ENCODE results near the gene TOE1. TPM values are rescaled to one million over a fixed set of nuclear protein-coding genes. Genes with fewer than 3 reads are reported as not detected.
"Not testable (repeated sequence)": the region's sequence is repeated elsewhere in the genome, so short reads cannot be mapped to it uniquely, and the experiment has no call there.

The TOE1 gene
- total RNA-seq, 1 donor from 2014 or later, result 6.3 TPM

DNA sequence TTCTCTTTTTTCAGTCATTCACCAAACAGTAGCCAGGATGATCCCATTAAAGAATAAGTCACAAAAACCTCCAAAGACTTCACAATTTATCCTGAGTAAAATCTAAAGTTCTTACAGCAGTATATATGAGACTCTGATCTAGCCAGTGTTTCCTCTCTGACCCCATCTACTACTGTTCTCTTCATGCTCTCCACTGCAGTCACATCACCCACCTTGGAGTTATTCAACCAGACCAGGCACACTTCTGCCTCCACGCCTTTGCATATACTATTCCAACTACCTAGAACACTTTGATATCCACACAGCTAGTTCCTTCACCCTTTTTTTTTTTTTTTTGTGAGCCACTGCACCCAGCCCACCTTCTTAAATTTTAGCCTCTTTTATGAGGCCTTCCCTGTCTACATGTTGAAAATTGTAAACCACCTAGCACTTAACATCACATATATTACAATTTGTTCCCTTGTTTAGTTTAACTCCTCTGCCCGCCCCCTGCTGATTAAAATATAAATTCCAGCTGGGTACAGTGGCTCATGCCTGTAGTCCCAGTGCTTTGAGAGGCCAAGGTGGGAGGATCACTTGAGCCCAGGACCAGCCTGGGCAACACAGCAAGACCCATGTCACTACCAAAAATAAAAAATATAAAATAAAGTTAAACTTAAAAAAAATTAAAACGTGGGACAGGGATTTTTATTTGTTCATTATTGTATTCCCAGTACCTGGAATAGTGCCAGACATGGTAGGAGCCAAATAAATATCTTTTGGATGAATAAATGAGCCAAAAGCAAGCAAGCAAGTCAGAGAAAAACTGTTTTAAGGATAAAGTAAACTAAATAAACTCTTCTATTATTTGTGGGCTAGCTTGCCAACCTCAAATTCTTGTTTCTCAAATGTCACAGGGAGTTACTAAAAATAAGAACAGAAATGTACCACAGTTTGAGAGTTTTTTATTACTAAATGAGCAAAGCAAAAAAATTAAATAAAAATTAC, 35.4 kb downstream of the TOE1 start:
- H3K36me3 ChIP-seq (ENCODE audit: control insufficient read depth in 3 of 3, insufficient read depth in 3 of 3, low read length in 3 of 3), result no peaks in the 10 kb centered on the region
- H3K9ac ChIP-seq (ENCODE audit: low read depth in 1 of 3, low read length in 3 of 3), result no peak overlapping the region
- H3K4me3 ChIP-seq (ENCODE audit: low read length in 3 of 3), result no peak overlapping the region
- no peaks in the 10 kb centered on the region for H3K9me3 ChIP-seq (ENCODE audit: control insufficient read depth in 3 of 3, low read length in 3 of 3)
- peaks cover 0 to 12% (median 4%) of the 10 kb centered on the region in 3 donors for H3K4me1 ChIP-seq (ENCODE audit: control insufficient read depth in 3 of 3, insufficient read depth in 3 of 3, low read length in 3 of 3)
- H3K27ac ChIP-seq (ENCODE audit: low read depth, low read length), result no peak overlapping the region
- H3K27me3 ChIP-seq (ENCODE audit: control insufficient read depth in 3 of 3, insufficient read depth in 3 of 3, low read length in 3 of 3), result no peaks in the 10 kb centered on the region

DNA sequence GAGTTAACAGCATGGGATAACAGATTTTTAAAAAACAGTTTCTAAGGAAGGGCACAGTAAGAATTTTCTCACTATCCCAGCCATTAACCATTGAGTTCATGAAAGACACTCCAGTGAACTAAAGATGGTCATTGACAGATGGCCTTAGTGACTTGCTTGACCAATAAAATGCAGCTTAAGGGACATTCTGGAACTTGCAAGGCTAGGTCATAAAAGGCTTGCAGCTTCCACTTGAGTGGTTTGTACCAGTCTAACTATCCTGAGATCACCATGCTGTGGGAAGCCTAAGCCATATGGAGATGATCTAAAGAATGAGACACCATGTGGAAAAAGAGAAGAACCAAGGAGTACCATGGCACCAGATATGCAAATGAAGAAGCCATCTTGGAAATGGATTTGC, 38.2 kb downstream of the TOE1 start:
- H3K9ac ChIP-seq (ENCODE audit: low read depth in 1 of 3, low read length in 3 of 3), result no peak overlapping the region
- H3K36me3 ChIP-seq (ENCODE audit: control insufficient read depth in 3 of 3, insufficient read depth in 3 of 3, low read length in 3 of 3), result no peaks in the 10 kb centered on the region
- H3K9me3 ChIP-seq (ENCODE audit: control insufficient read depth in 3 of 3, low read length in 3 of 3), result no peaks in the 10 kb centered on the region
- H3K27me3 ChIP-seq (ENCODE audit: control insufficient read depth in 3 of 3, insufficient read depth in 3 of 3, low read length in 3 of 3), result no peaks in the 10 kb centered on the region
- H3K4me1 ChIP-seq (ENCODE audit: control insufficient read depth in 3 of 3, insufficient read depth in 3 of 3, low read length in 3 of 3), result peaks cover 0 to 12% (median 4%) of the 10 kb centered on the region in 3 donors
- no peak overlapping the region for H3K4me3 ChIP-seq (ENCODE audit: low read length in 3 of 3)
- no peak overlapping the region for H3K27ac ChIP-seq (ENCODE audit: low read depth, low read length)

DNA sequence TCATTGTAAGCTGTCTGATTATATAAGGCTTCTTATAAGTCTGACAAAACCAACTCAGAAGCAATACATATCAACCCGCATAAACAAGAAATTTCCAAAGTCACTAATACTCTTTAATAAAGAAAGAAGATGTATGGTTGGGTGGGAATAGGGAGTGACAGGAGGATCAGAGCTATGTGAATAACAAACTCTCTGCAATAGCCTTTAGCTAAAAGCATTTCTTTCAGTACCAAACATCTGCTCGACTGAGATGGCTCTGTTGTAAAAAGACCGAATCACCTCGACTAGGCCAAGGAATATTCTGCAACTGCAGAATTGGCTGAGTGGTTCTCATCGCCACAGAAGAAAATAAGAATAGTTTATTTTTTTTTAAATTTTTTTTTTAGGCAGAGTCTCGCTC, 39.6 kb downstream of the TOE1 start:
- Histone ChIP-seq H3K9ac (ENCODE audit: low read depth in 1 of 3, low read length in 3 of 3) (no peak overlapping the region), H3K27ac (ENCODE audit: low read depth, low read length) (no peak overlapping the region), H3K4me1 (ENCODE audit: control insufficient read depth in 3 of 3, insufficient read depth in 3 of 3, low read length in 3 of 3) (peaks cover 0 to 9% (median 4%) of the 10 kb centered on the region in 3 donors), H3K27me3 (ENCODE audit: control insufficient read depth in 3 of 3, insufficient read depth in 3 of 3, low read length in 3 of 3) (no peaks in the 10 kb centered on the region), H3K36me3 (ENCODE audit: control insufficient read depth in 3 of 3, insufficient read depth in 3 of 3, low read length in 3 of 3) (no peaks in the 10 kb centered on the region), H3K4me3 (ENCODE audit: low read length in 3 of 3) (no peak overlapping the region), H3K9me3 (ENCODE audit: control insufficient read depth in 3 of 3, low read length in 3 of 3) (no peaks in the 10 kb centered on the region)

DNA sequence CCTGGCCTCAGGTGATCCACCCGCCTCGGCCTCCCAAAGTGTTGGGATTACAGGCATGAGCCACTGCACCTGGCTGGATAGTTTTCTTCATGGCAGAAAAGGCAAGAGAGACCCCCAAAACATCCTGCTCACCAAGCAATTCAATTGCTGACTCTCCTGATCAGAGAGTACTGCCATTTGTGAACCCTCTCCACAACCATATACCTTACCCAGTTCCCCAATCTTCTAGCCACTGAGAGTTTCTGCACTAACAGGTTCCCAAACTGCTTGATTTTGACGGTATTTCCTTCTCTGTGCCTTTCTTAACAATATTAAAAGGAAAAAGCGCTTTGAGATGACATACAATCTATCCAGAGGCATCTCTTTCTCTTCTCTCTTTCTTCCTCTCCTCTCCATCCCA, 40.2 kb downstream of the TOE1 start:
- H3K4me1 ChIP-seq (ENCODE audit: control insufficient read depth in 3 of 3, insufficient read depth in 3 of 3, low read length in 3 of 3), result peaks cover 0 to 9% (median 4%) of the 10 kb centered on the region in 3 donors
- H3K9ac ChIP-seq (ENCODE audit: low read depth in 1 of 3, low read length in 3 of 3), result no peak overlapping the region
- H3K4me3 ChIP-seq (ENCODE audit: low read length in 3 of 3), result no peak overlapping the region
- no peaks in the 10 kb centered on the region for H3K36me3 ChIP-seq (ENCODE audit: control insufficient read depth in 3 of 3, insufficient read depth in 3 of 3, low read length in 3 of 3)
- no peak overlapping the region for H3K27ac ChIP-seq (ENCODE audit: low read depth, low read length)
- no peaks in the 10 kb centered on the region for H3K27me3 ChIP-seq (ENCODE audit: control insufficient read depth in 3 of 3, insufficient read depth in 3 of 3, low read length in 3 of 3)
- H3K9me3 ChIP-seq (ENCODE audit: control insufficient read depth in 3 of 3, low read length in 3 of 3), result no peaks in the 10 kb centered on the region

DNA sequence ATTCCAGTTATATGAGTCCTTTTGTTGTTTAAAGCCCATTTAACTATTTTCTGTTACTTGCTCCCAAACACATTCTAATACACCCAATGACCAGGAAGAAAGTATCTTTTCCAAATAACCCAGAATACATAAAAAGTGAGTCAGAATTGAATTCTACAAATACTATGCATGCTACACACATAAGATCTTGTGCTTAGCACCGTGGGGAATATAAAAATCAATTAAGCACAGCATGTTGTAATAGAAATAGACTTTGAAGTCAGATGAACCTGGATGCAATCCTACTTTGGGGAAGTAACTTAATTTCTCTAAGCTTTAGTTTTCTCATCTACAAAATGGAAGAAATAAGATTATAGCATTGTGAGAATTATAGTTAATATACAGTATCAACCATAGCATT, 40.8 kb downstream of the TOE1 start:
- Histone ChIP-seq H3K27ac (ENCODE audit: low read depth, low read length) (no peak overlapping the region), H3K27me3 (ENCODE audit: control insufficient read depth in 3 of 3, insufficient read depth in 3 of 3, low read length in 3 of 3) (no peaks in the 10 kb centered on the region), H3K36me3 (ENCODE audit: control insufficient read depth in 3 of 3, insufficient read depth in 3 of 3, low read length in 3 of 3) (no peaks in the 10 kb centered on the region), H3K9ac (ENCODE audit: low read depth in 1 of 3, low read length in 3 of 3) (no peak overlapping the region), H3K4me3 (ENCODE audit: low read length in 3 of 3) (no peak overlapping the region), H3K9me3 (ENCODE audit: control insufficient read depth in 3 of 3, low read length in 3 of 3) (no peaks in the 10 kb centered on the region), H3K4me1 (ENCODE audit: control insufficient read depth in 3 of 3, insufficient read depth in 3 of 3, low read length in 3 of 3) (peaks cover 0 to 5% (median 4%) of the 10 kb centered on the region in 3 donors)

DNA sequence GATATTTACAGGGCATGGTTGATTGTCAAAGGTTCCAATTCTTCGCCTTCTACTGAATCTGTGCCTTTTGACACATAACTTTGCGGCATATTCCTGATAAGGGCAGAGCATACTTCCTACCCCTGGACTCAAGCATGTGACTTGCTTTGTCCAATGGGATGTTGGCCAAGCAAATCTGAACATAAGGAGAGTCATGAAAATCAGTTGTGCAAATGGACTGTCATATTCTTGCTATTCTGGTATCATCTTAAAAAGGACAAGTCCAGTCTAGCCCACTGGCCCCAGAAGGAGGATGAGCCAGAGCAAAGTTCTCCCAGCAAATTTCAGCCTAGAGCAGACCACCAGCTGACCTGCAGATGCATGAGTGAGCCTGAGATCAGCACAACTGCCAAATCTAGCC, 41.3 kb downstream of the TOE1 start:
- Histone ChIP-seq H3K36me3 (ENCODE audit: control insufficient read depth in 3 of 3, insufficient read depth in 3 of 3, low read length in 3 of 3) (no peaks in the 10 kb centered on the region), H3K4me3 (ENCODE audit: low read length in 3 of 3) (no peak overlapping the region), H3K27me3 (ENCODE audit: control insufficient read depth in 3 of 3, insufficient read depth in 3 of 3, low read length in 3 of 3) (no peaks in the 10 kb centered on the region), H3K9ac (ENCODE audit: low read depth in 1 of 3, low read length in 3 of 3) (no peak overlapping the region), H3K9me3 (ENCODE audit: control insufficient read depth in 3 of 3, low read length in 3 of 3) (no peaks in the 10 kb centered on the region), H3K27ac (ENCODE audit: low read depth, low read length) (no peak overlapping the region), H3K4me1 (ENCODE audit: control insufficient read depth in 3 of 3, insufficient read depth in 3 of 3, low read length in 3 of 3) (peaks cover 0 to 2% (median under 1%) of the 10 kb centered on the region in 3 donors)

DNA sequence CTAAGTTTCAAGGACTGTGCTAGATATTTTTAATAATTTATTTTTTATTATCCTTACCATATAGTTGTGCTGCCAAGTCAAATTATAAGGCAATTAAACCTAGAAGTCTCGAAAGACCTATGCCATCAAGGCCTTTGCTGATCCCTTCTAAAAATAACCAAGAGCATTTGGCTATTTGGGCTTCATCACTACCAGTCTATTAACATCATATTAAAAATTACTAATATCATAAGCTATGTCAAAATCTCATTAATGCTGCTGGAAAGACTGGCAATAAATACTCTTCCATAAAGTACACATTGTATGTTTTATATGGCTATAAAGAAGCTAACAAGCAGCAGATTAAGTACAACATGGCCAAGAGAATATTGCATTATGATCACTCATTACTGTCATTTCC, 43.2 kb downstream of the TOE1 start:
- Histone ChIP-seq H3K27me3 (ENCODE audit: control insufficient read depth in 3 of 3, insufficient read depth in 3 of 3, low read length in 3 of 3) (no peaks in the 10 kb centered on the region), H3K36me3 (ENCODE audit: control insufficient read depth in 3 of 3, insufficient read depth in 3 of 3, low read length in 3 of 3) (no peaks in the 10 kb centered on the region), H3K9ac (ENCODE audit: low read depth in 1 of 3, low read length in 3 of 3) (no peak overlapping the region), H3K4me3 (ENCODE audit: low read length in 3 of 3) (no peak overlapping the region), H3K4me1 (ENCODE audit: control insufficient read depth in 3 of 3, insufficient read depth in 3 of 3, low read length in 3 of 3) (no peaks in the 10 kb centered on the region), H3K9me3 (ENCODE audit: control insufficient read depth in 3 of 3, low read length in 3 of 3) (no peaks in the 10 kb centered on the region), H3K27ac (ENCODE audit: low read depth, low read length) (no peak overlapping the region)

DNA sequence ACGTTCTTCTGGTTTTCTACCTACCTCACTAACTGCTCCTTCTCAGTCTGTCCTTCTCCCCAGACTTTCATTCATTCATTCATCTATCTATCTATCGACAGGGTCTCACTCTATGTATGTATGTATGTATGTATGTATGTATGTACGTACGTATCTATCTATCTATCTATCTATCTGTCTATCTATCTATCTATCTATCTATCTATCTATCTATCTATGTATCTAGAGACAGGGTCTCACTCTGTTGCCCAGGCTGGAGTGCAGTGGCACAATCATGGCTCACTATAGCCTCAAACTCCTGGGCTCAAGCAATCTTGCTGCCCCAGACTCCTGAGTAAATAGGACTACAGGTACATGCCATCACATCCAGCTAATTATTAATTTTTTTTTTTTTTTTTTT, 44.2 kb downstream of the TOE1 start:
- not testable (repeated sequence) for H3K9ac ChIP-seq (ENCODE audit: low read depth in 1 of 3, low read length in 3 of 3); H3K36me3 ChIP-seq (ENCODE audit: control insufficient read depth in 3 of 3, insufficient read depth in 3 of 3, low read length in 3 of 3); H3K4me3 ChIP-seq (ENCODE audit: low read length in 3 of 3); H3K9me3 ChIP-seq (ENCODE audit: control insufficient read depth in 3 of 3, low read length in 3 of 3); H3K4me1 ChIP-seq (ENCODE audit: control insufficient read depth in 3 of 3, insufficient read depth in 3 of 3, low read length in 3 of 3); H3K27ac ChIP-seq (ENCODE audit: low read depth, low read length); H3K27me3 ChIP-seq (ENCODE audit: control insufficient read depth in 3 of 3, insufficient read depth in 3 of 3, low read length in 3 of 3)

DNA sequence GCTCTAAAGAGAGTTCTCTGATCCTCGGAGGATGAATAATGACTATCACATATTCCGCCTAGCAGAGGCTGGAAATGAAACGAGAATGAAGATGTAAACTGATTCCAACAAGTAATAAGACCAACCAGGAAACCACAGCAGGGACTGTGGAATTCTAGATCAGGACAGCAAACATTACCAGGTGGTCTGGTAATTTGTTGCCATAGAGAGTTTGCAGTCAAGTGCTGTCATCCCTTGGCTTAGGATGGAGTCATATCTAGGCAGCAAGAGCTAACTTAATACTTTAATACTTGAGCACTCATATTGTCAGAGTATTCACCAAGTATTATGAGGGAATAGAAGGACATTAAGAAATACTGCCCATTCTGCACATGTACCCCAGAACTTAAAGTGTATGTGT, 45.3 kb downstream of the TOE1 start:
- H3K9ac ChIP-seq (ENCODE audit: low read depth in 1 of 3, low read length in 3 of 3), result no peak overlapping the region
- H3K4me3 ChIP-seq (ENCODE audit: low read length in 3 of 3), result no peak overlapping the region
- no peaks in the 10 kb centered on the region for H3K36me3 ChIP-seq (ENCODE audit: control insufficient read depth in 3 of 3, insufficient read depth in 3 of 3, low read length in 3 of 3)
- H3K27ac ChIP-seq (ENCODE audit: low read depth, low read length), result no peak overlapping the region
- H3K9me3 ChIP-seq (ENCODE audit: control insufficient read depth in 3 of 3, low read length in 3 of 3), result no peaks in the 10 kb centered on the region
- no peaks in the 10 kb centered on the region for H3K27me3 ChIP-seq (ENCODE audit: control insufficient read depth in 3 of 3, insufficient read depth in 3 of 3, low read length in 3 of 3)
- H3K4me1 ChIP-seq (ENCODE audit: control insufficient read depth in 3 of 3, insufficient read depth in 3 of 3, low read length in 3 of 3), result no peaks in the 10 kb centered on the region

DNA sequence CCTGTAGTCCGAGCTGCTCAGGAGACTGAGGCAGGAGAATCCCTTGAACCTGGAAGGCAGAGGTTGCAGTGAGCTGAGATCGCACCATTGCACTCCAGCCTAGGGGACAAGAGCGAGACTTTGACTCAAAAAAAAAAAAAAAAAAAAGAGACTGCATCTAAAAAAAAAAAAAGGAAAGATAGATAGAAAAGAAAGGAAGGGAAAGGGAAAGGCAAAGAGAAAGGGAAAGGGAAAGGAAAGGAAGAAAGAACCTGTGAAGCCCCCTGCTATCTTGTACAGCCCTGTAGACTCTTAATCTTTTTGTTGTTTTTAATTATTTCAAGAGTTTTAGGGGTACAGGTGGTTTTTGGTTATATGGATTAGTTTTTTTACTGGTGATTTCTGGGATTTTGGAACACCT, 46.2 kb downstream of the TOE1 start:
- no peaks in the 10 kb centered on the region for H3K36me3 ChIP-seq (ENCODE audit: control insufficient read depth in 3 of 3, insufficient read depth in 3 of 3, low read length in 3 of 3)
- H3K4me3 ChIP-seq (ENCODE audit: low read length in 3 of 3), result no peak overlapping the region
- no peaks in the 10 kb centered on the region for H3K9me3 ChIP-seq (ENCODE audit: control insufficient read depth in 3 of 3, low read length in 3 of 3)
- H3K4me1 ChIP-seq (ENCODE audit: control insufficient read depth in 3 of 3, insufficient read depth in 3 of 3, low read length in 3 of 3), result no peaks in the 10 kb centered on the region
- no peak overlapping the region for H3K27ac ChIP-seq (ENCODE audit: low read depth, low read length)
- no peaks in the 10 kb centered on the region for H3K27me3 ChIP-seq (ENCODE audit: control insufficient read depth in 3 of 3, insufficient read depth in 3 of 3, low read length in 3 of 3)
- no peak overlapping the region for H3K9ac ChIP-seq (ENCODE audit: low read depth in 1 of 3, low read length in 3 of 3)

Measured in skeletal muscle tissue (tissue), 4 donors.